Hypothalamus (tissue), 51 donors: ENCODE results near the gene ZSWIM6.
"Not testable (repeated sequence)": the region's sequence is repeated elsewhere in the genome, so short reads cannot be mapped to it uniquely, and the experiment has no call there.

Experiments used
- DNase-seq, 51 donors: peaks; one replicate each; lab custom pipeline; 2025; lab: John Stamatoyannopoulos, UW

ZSWIM6 gene

GRCh38 chr5:61402970-61403900 lies 71.2 kb downstream of the ZSWIM6 start:
- no peak for DNase-seq

GRCh38 chr5:61405511-61406295 lies 73.6 kb downstream of the ZSWIM6 start:
- no peak for DNase-seq

GRCh38 chr5:61406497-61406896 lies 74.4 kb downstream of the ZSWIM6 start:
- DNase-seq: not testable (repeated sequence)

DNA sequence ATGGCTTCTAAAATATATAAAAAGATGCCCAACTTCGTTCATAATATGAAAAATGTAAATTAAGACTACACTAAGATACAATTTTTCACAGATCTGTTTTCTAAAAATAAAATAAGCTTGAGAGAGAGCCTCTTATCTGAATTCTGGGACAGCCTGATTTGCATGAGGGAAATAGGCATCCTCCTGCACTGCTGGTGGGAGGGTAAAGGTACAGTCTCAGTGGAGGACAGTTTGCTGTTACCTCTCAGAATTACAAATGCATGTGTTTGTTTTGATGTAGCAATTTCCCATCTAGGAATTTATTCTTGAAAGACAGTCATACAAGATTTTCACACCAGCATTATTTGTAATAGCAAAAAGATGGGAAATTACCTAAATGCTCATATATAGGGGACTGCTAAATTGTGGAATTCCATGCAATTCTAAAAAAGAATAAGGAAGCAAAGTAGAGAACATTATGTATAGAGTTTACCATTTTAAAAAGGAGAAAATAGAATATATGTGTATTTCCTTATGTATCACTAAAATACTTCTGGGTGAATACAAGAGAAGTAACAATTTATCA lies 75.7 kb downstream of the ZSWIM6 start:
- peak in 1 of 51 donors; percentile 25 for DNase-seq

- peak; percentile 50 to 99 (median 96) for DNase-seq
Observed at GRCh38 chr5:61408476-61409168, 76.6 kb downstream of the ZSWIM6 start.

GRCh38 chr5:61409568-61409967 lies 77.5 kb downstream of the ZSWIM6 start:
- DNase-seq: no peak

DNA sequence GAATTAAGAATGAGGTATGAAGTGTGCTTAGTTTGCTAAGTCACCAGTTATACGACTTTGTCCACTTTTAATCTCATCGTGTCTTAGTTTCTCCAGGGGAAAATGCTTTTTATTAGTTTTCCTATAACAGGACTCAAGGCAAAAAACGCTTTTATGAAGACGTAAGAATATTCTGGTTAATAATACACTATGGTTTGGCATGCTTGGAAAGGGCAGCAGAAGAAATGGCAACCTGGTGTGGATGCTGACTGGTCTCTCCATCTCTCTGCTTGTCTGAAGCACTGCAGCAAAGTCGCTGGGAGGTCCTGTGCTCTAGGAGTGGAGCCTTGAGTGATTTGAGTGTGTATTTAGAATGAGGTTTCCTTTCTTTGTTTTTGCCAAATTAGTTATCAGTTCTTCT lies 78.8 kb downstream of the ZSWIM6 start:
- no peak for DNase-seq

DNA sequence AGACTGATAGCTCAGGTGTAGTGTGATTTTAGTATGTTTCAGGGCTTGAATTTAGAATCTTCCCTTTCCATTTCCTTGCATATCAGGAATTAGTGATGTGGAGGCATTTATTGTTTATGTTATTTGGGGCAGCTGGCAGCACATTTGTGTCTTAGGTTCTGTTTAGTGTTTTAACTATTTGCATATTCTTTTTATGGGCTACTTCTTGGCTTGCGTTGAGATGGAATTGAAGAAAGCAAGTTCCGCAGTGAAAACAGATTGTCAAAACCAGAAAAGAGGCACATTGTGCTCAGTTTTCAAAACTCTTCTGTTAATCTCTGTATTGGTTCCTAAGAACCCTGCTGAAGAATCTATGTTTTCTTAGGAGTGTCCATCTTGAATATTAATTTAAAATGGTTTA lies 80.3 kb downstream of the ZSWIM6 start:
- DNase-seq: peak in 1 of 51 donors; percentile 37

GRCh38 chr5:61413205-61413604 lies 81.1 kb downstream of the ZSWIM6 start:
- not testable (repeated sequence) for DNase-seq

- DNase-seq: no peak
Observed at GRCh38 chr5:61414806-61415205, 82.7 kb downstream of the ZSWIM6 start.

GRCh38 chr5:61416010-61416409 lies 84.0 kb downstream of the ZSWIM6 start:
- no peak for DNase-seq

- DNase-seq: no peak
Observed at GRCh38 chr5:61416420-61416819, 84.4 kb downstream of the ZSWIM6 start.

DNA sequence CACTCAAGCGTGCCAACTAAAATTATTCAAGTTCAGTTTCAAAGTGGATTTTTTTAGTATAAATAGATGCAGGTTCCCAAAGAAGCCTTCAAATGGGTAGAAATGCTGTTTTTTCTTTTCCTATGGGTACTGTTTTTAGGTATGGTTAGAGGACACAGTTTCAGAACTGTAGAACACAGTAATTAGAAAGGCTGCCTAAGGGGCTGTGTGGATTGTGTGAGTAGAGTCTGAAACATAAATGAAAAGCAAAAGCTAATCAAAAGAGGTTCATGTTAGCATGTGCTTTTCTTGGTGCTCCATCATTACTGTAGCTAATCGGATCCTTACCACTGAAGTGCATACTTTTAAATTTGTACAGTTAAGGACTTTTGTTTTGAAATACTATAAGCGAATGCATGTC lies 85.3 kb downstream of the ZSWIM6 start:
- no peak for DNase-seq

DNA sequence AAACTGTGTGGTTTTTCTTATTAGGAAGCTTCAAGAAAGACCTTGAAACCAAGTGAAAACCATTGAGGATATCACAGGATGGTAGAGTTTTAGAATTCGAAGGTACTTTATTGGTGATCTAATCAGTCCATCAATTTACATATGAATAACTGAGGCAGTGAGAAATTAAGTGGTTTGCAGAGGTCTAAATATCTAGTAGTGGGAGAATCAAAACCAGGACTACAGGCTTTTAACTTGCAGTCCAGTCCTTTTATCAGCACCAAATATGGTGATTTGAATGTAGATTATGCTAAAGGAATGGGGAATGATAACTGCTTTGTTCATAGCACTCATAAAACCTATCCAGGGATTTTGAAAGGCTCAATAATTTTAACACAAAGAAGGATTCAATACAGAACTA lies 85.8 kb downstream of the ZSWIM6 start:
- DNase-seq: no peak

- DNase-seq: no peak
Observed at GRCh38 chr5:61419106-61419505, 87.0 kb downstream of the ZSWIM6 start.

- no peak for DNase-seq
Observed at GRCh38 chr5:61420016-61420415, 88.0 kb downstream of the ZSWIM6 start.

- DNase-seq: not testable (repeated sequence)
Observed at GRCh38 chr5:61421262-61421661, 89.2 kb downstream of the ZSWIM6 start.

DNA sequence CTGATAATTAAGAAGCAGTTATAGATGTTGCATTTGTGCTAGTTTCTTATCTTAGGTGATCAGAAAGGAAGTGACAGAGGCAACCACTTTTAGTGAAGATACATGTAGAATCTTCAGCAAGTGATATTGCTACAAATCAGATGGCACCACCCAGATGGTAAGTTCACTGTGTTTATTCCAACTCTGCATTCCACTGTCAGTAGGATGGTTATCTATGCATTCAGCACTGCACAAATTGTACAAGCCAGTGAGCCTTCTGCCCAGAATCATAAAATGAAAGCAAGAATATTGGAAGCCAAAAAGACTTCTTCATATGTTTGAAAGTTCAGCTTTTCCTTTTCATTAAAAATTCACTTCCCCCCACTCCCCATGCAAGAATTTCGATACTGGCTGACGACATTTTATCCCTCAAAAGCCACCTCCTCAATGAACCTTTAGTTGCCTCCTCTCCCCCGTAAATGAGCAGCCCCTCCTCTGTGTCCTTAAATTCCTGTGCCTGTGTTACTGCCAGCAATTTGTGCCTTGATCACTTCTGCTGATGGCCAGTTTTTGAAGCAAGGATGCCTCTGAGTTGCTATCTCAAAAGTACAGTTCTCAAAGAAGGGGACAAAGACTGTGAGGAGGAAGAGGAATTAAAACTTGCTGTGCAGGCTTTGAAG lies 91.6 kb downstream of the ZSWIM6 start:
- DNase-seq: no peak

DNA sequence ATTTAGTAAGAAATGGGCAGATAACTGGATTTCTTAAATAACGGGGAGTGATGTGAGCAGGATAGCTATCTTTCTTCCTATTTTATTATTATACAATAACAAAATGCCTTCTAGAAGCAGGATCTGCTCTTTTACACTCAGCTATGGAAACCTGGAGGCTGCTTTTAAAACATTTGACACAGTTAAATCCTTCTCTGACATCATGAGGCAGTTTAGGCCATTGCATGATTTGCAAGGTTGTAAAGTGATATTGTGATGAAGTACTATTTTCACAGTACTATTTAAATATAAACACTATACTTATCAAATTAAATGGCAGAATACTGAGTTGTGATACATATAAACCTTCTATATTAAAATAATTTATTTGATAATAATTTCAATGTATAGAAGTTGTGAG lies 93.9 kb downstream of the ZSWIM6 start:
- DNase-seq: no peak

DNA sequence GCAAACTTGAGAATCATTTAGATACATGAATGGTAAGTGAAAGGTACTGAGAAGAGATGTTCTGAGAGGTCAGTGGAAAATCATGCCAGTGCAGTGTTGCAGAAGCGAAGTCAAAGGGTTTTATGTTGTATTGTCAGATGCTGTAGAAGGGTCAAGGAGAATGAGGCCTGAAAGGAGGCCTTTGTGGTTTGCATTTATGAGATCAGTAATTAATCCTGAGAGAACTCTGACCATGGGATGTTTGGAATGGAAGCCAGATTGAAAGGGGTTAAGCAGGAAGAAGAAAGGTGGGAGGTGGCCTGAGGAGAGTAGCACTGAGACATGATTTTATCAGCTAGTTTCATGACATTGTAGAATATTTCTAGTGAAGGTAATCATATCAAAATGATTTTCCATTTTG lies 97.8 kb downstream of the ZSWIM6 start:
- DNase-seq: no peak
